Retinal pigment epithelial cell (primary cell): ENCODE measurements around the gene BCAS1.

Experiments used
- DNase-seq: peaks from one replicate; pipeline ENCODE4 v3.0.0-alpha.2; 2010; ENCODE audit warnings: low read depth
- H3K4me3 ChIP-seq: 2 replicates; pipeline ENCODE4 v1.5.1; 2011; ENCODE audit warnings: mild to moderate bottlenecking, low read length, control low read depth, moderate library complexity
- CTCF ChIP-seq: conservative IDR thresholded peaks from 2 replicates; pipeline ENCODE4 v1.5.1; 2011; ENCODE audit warnings: low read depth, low read length, control low read depth, inconsistent platforms

BCAS1 gene

DNA sequence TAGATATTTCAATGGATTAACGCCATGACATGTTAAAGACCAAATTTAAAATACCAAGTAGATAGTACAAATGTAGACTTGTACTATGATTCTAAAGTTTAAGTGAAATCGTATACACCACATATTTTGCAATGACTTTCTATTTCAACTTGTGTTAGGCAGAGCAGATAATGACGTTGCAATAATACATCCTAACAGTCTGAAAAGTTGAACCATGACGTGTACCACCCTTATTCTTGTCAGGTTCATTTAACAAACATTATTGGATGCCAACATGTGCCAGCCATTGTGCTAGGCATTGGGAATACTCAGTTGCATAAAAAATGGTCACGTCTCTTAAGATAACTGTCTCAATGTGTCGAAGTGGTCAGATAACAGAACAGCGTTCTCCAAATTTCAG lies 50.0 kb downstream of the BCAS1 start:
- DNase-seq, result no peak
- no peak overlapping the region for H3K4me3 ChIP-seq
- TF ChIP-seq CTCF, result no peak

DNA sequence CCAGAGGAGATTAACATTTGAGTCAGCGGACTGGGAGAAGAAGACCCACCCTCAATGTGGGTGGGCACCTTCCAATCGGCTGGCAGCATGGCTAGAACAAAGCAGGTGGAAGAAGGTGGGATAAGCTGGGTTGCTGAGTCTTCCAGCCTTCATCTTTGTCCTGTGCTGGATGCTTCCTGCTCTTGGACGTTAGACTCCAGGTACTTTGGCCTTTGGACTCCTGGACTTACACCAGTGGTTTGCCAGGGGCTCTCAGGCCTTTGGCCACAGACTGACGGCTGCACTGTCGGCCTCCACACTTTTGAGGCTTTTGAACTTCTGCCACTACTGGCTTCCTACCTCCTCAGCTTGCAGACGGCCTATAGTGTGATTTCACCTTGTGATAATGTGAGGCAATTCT lies 50.8 kb downstream of the BCAS1 start:
- TF ChIP-seq CTCF, result no peak
- no peak overlapping the region for H3K4me3 ChIP-seq
- no peak for DNase-seq

- no peak for TF ChIP-seq CTCF
These were observed 51.3 kb downstream of the BCAS1 start for GRCh38 chr20:54019127-54019526.

GRCh38 chr20:54017846-54018245 lies 52.5 kb downstream of the BCAS1 start:
- TF ChIP-seq CTCF, result no peak
- no peak for DNase-seq
- H3K4me3 ChIP-seq, result no peak overlapping the region

More at GRCh38 chr20:54019127-54019526, 51.3 kb downstream of the BCAS1 start:
- no peak overlapping the region for H3K4me3 ChIP-seq
- no peak for DNase-seq

DNA sequence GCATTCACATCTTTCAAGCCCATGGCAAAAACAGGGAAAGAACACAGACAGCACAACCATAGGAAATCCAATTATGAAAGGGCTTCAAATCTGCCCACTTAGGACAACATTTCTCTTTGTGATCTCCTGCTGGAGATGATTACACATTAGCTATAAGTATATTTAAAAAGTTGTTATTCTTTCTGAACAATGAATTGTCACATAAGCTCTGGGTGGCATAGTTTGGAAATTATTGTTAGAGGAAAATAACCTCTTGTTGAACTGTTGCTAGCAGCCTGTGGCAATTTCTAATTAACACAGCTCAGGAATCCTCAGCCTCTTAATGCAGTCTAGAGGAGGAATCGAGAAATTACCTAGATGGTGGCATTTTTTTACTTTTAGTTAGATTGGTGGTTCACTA lies 54.9 kb downstream of the BCAS1 start:
- DNase-seq, result no peak
- TF ChIP-seq CTCF, result no peak
- H3K4me3 ChIP-seq, result no peak overlapping the region

- no peak for DNase-seq
- TF ChIP-seq CTCF, result no peak
- H3K4me3 ChIP-seq, result no peak overlapping the region
These were observed 56.0 kb downstream of the BCAS1 start for GRCh38 chr20:54014293-54014926.

GRCh38 chr20:54013471-54013870 lies 56.9 kb downstream of the BCAS1 start:
- no peak for TF ChIP-seq CTCF
- no peak overlapping the region for H3K4me3 ChIP-seq
- DNase-seq, result no peak
